H1 (cell line): Measurements from ENCODE around the gene POLR3A. TPM values are rescaled to one million over a fixed set of nuclear protein-coding genes. Genes with fewer than 3 reads are reported as not detected.

Experiments used
- CTCF ChIA-PET: fragments of 300-600 bp; sonication (Branson Sonifier 250); formaldehyde crosslinking; loops from one replicate; lab custom pipeline; 2021; ENCODE audit not compliant: partially characterized antibody; lab: Charles Lee
- POLR2A ChIA-PET: fragments of 300-600 bp; sonication (Branson Sonifier 250); formaldehyde crosslinking; loops from one replicate; lab custom pipeline; 2021; ENCODE audit warnings: inconsistent platforms; ENCODE audit not compliant: partially characterized antibody; lab: Charles Lee
- DNase-seq, 2 experiments: peaks; one replicate each; pipeline versions ENCODE4 v3.0.0 to v3.0.0-alpha.2; 2010 to 2022; ENCODE audit warnings: low spot score in 2 of 2, low read depth in 1 of 2, mixed read lengths in 1 of 2
- FAIRE-seq: peaks from 2 replicates; lab custom pipeline; 2011; peaks lifted over from hg19 to GRCh38; lab: Jason Lieb, UNC
- H2AFZ ChIP-seq: 2 replicates; pipeline ENCODE4 v1.8.1; 2012; ENCODE audit warnings: low read length, inconsistent platforms
- H2AK5ac ChIP-seq: 2 replicates; pipeline ENCODE4 v1.6.1; 2013; ENCODE audit warnings: low read depth, low read length
- H2BK120ac ChIP-seq: replicated peaks from 2 replicates; pipeline ENCODE3; 2013; ENCODE audit warnings: low read depth, low read length, inconsistent platforms
- H2BK12ac ChIP-seq: 2 replicates; pipeline ENCODE4 v1.6.1; 2013; ENCODE audit warnings: low read depth, low read length
- H2BK15ac ChIP-seq: 2 replicates; pipeline ENCODE4 v1.6.1; 2013; ENCODE audit warnings: low read length
- H2BK20ac ChIP-seq: 2 replicates; pipeline ENCODE4 v1.6.1; 2013; ENCODE audit warnings: low read length
- H2BK5ac ChIP-seq: 2 replicates; pipeline ENCODE4 v1.6.1; 2013; ENCODE audit warnings: low read depth, low read length
- H3K14ac ChIP-seq: 2 replicates; pipeline ENCODE4 v1.6.1; 2013; ENCODE audit warnings: inconsistent platforms; ENCODE audit not compliant: insufficient read length
- H3K18ac ChIP-seq: 2 replicates; pipeline ENCODE4 v1.6.1; 2013; ENCODE audit warnings: low read length; ENCODE audit errors: extremely low read depth
- H3K23ac ChIP-seq: 2 replicates; pipeline ENCODE4 v1.6.1; 2013; ENCODE audit warnings: inconsistent platforms; ENCODE audit not compliant: insufficient read length
- H3K23me2 ChIP-seq: 2 replicates; pipeline ENCODE4 v1.6.1; 2013; ENCODE audit warnings: low read depth, low read length
- H3K27ac ChIP-seq: 2 replicates; pipeline ENCODE4 v1.6.1; 2011; ENCODE audit warnings: low read depth, low read length, inconsistent platforms
- H3K27me3 ChIP-seq, 4 experiments: replicated peaks in 1 of 4; 1 replicate in 1 of 4; 2 replicates in 3 of 4; pipeline versions ENCODE4 v1.6.1 to v1.8.1; 2011 to 2013; ENCODE audit warnings: low read length in 3 of 4, mild to moderate bottlenecking in 3 of 4, inconsistent platforms in 2 of 4, mixed read lengths in 2 of 4, moderate library complexity in 1 of 4; ENCODE audit not compliant: control insufficient read depth in 3 of 4, insufficient read depth in 3 of 4; ENCODE audit errors: extremely low read depth in 1 of 4
- H3K36me3 ChIP-seq, 4 experiments: 2 replicates each; pipeline versions ENCODE4 v1.6.1 to v1.8.1; 2011 to 2013; ENCODE audit warnings: mild to moderate bottlenecking in 4 of 4, low read length in 3 of 4, moderate library complexity in 2 of 4, control low read depth in 1 of 4, inconsistent platforms in 1 of 4; ENCODE audit not compliant: insufficient read depth in 4 of 4, control insufficient read depth in 2 of 4
- H3K4ac ChIP-seq: replicated peaks from 2 replicates; pipeline ENCODE3; 2013; ENCODE audit warnings: low read length, low read depth, mixed read lengths, inconsistent platforms; ENCODE audit not compliant: insufficient read length
- H3K4me1 ChIP-seq, 4 experiments: replicated peaks in 1 of 4; 1 replicate in 1 of 4; 2 replicates in 3 of 4; pipeline versions ENCODE4 v1.6.1 to v1.8.1; 2011 to 2013; ENCODE audit warnings: low read length in 3 of 4, inconsistent platforms in 2 of 4, mixed read lengths in 1 of 4; ENCODE audit not compliant: insufficient read depth in 4 of 4, control insufficient read depth in 3 of 4
- H3K4me2 ChIP-seq, 2 experiments: 2 replicates each; pipeline versions ENCODE4 v1.6.1 to v1.8.1; 2011 to 2013; ENCODE audit warnings: low read depth in 2 of 2, low read length in 2 of 2, control low read depth in 1 of 2, inconsistent platforms in 1 of 2, mild to moderate bottlenecking in 1 of 2; ENCODE audit not compliant: insufficient read depth in 1 of 2
- H3K4me3 ChIP-seq, 4 experiments: fragments of 200-600, 300-600 bp in 1 of 4; sonication (generic), shearing (Covaris generic), sonication (Bioruptor Twin) in 1 of 4; 2 replicates each; pipeline versions ENCODE4 v1.5.1 to v1.8.1; 2011 to 2016; ENCODE audit warnings: low read length in 4 of 4, low read depth in 3 of 4, control low read depth in 2 of 4, inconsistent platforms in 2 of 4, mild to moderate bottlenecking in 2 of 4, mixed read lengths in 1 of 4, moderate library complexity in 1 of 4; ENCODE audit not compliant: insufficient read depth in 2 of 4; ENCODE audit errors: extremely low read depth in 1 of 4
- H3K56ac ChIP-seq: replicated peaks from 2 replicates; pipeline ENCODE3; 2013; ENCODE audit warnings: low read depth, mild to moderate bottlenecking, mixed read lengths, low read length, inconsistent platforms; ENCODE audit not compliant: insufficient read length
- H3K79me1 ChIP-seq: 2 replicates; pipeline ENCODE4 v1.6.1; 2013; ENCODE audit warnings: low read depth, low read length, control low read depth
- H3K79me2 ChIP-seq, 2 experiments: 2 replicates each; pipeline versions ENCODE4 v1.6.1 to v1.8.1; 2012 to 2013; ENCODE audit warnings: low read length in 2 of 2, mild to moderate bottlenecking in 2 of 2, inconsistent platforms in 1 of 2; ENCODE audit not compliant: insufficient read depth in 2 of 2, control insufficient read depth in 1 of 2
- H3K9ac ChIP-seq, 4 experiments: replicated peaks in 1 of 4; 1 replicate in 1 of 4; 2 replicates in 3 of 4; pipeline versions ENCODE4 v1.6.1 to v1.8.1; 2011 to 2013; ENCODE audit warnings: low read depth in 3 of 4, low read length in 3 of 4, control low read depth in 2 of 4, mild to moderate bottlenecking in 2 of 4, moderate library complexity in 2 of 4, inconsistent platforms in 1 of 4; ENCODE audit errors: extremely low read depth in 1 of 4
- H3K9me3 ChIP-seq, 2 experiments: 2 replicates each; pipeline versions ENCODE4 v1.6.1 to v1.8.1; 2012 to 2013; ENCODE audit warnings: mild to moderate bottlenecking in 2 of 2, moderate library complexity in 2 of 2, control low read depth in 1 of 2, inconsistent platforms in 1 of 2, low read depth in 1 of 2, low read length in 1 of 2, mixed read lengths in 1 of 2; ENCODE audit not compliant: insufficient read depth in 2 of 2
- H4K20me1 ChIP-seq, 2 experiments: replicated peaks in 1 of 2; 2 replicates each; pipeline versions ENCODE3 to v1.8.1; 2011 to 2013; ENCODE audit warnings: inconsistent platforms in 2 of 2, low read length in 2 of 2, mild to moderate bottlenecking in 1 of 2; ENCODE audit not compliant: insufficient read depth in 2 of 2, control insufficient read depth in 1 of 2
- H4K5ac ChIP-seq: 2 replicates; pipeline ENCODE4 v1.6.1; 2013; ENCODE audit warnings: low read length, low read depth, mixed read lengths, inconsistent platforms; ENCODE audit not compliant: insufficient read length
- H4K8ac ChIP-seq: 2 replicates; pipeline ENCODE4 v1.8.0; 2013; ENCODE audit warnings: mild to moderate bottlenecking, moderate library complexity, low read length, inconsistent platforms; ENCODE audit not compliant: insufficient read depth; ENCODE audit errors: extremely low read depth
- H4K91ac ChIP-seq: replicated peaks from 2 replicates; pipeline ENCODE3; 2013; ENCODE audit warnings: low read length, mixed read lengths, inconsistent platforms; ENCODE audit not compliant: insufficient read length
- ATF3 ChIP-seq: IDR thresholded peaks from 2 replicates; pipeline ENCODE4 v1.6.1; 2011; ENCODE audit warnings: low read depth, mild to moderate bottlenecking, low read length; ENCODE audit not compliant: insufficient read depth
- CTBP2 ChIP-seq: IDR thresholded peaks from 2 replicates; pipeline ENCODE4 v1.7.0; 2011; ENCODE audit warnings: borderline replicate concordance, mild to moderate bottlenecking, moderate library complexity, mixed read lengths, low read length; ENCODE audit not compliant: insufficient read depth, insufficient read length
- E2F6 ChIP-seq: IDR thresholded peaks from 2 replicates; pipeline ENCODE4 v1.6.1; 2012; ENCODE audit warnings: inconsistent platforms
- GABPA ChIP-seq: IDR thresholded peaks from 2 replicates; pipeline ENCODE4 v1.6.1; 2011; ENCODE audit warnings: mild to moderate bottlenecking, low read length, moderate library complexity, borderline replicate concordance; ENCODE audit not compliant: insufficient read depth
- GTF2F1 ChIP-seq: IDR thresholded peaks from 2 replicates; pipeline ENCODE4 v1.6.1; 2012; ENCODE audit warnings: low read depth, low read length, improper control_type of control experiment, borderline replicate concordance
- JUN ChIP-seq: IDR thresholded peaks from 2 replicates; pipeline ENCODE4 v1.6.1; 2011; ENCODE audit warnings: low read depth, mild to moderate bottlenecking, improper control_type of control experiment, low read length
- WGBS, 2 experiments: shearing (Covaris generic) in 1 of 2; methylation state at CpG; one replicate each; pipeline versions ENCODE4 v1.1.6 to v1.1.7; 2013 to 2015; ENCODE audit warnings: low lambda C conversion rate in 2 of 2, mixed read lengths in 2 of 2, inconsistent platforms in 1 of 2, low coverage in 1 of 2, missing lambda C conversion rate in 1 of 2; ENCODE audit not compliant: insufficient replicate concordance in 2 of 2, insufficient coverage in 1 of 2, insufficient read length in 1 of 2; ENCODE audit errors: extremely low coverage in 1 of 2, missing lambda C conversion rate in 1 of 2; 5-methylcytosine and 5-hydroxymethylcytosine counted together
- polyA plus RNA-seq, 7 experiments: library from polyadenylated mRNA; depleted of rRNA in 3 of 7; stranded (reverse) in 5 of 7; unstranded in 2 of 7; fragments of >200 nt in 5 of 7; fragments of 200-250 nt in 2 of 7; gene quantifications; 1 replicate in 5 of 7; 2 replicates in 1 of 7; 4 replicates in 1 of 7; pipeline versions ENCODE4 v1.2.1 to v1.2.3, GENCODE V29; 2011 to 2013; ENCODE audit warnings: missing spikeins in 2 of 7, mixed read lengths in 2 of 7
- total RNA-seq: library from RNA; stranded (reverse); fragmentation: NEBNext Ultra II Directional; extraction: Animal tissue kit (Norgen Biotek cat#: 25700); gene quantifications from 2 replicates; pipeline ENCODE4 v1.2.1, GENCODE V29; 2021

The POLR3A gene
- total and polyA plus RNA-seq, 2 of the 8 experiments (the other 6 are each of a cell fraction or from before 2014, with no cell fraction given) = 11.3 to 38.6 TPM

- WGBS, 2 experiments = 100% methylated on average over 1 of the region's 1 CpG; no CpG with 5 or more reads in 1 of the 2 experiments
- Histone ChIP-seq H3K9me3 (peaks cover 5 to 7% of the 10 kb centered on the region in 2 experiments; a peak in 2 of 4 replicates), H4K20me1 (no peaks in the 10 kb centered on the region), H3K56ac (no peak overlapping the region), H3K4ac (no peak overlapping the region), H3K18ac (no peak overlapping the region), H3K79me1 (no peaks in the 10 kb centered on the region), H3K4me3 (no peak overlapping the region), H3K23me2 (no peaks in the 10 kb centered on the region), H2BK5ac (no peak overlapping the region), H2BK12ac (no peak overlapping the region), H2BK20ac (no peak overlapping the region), H3K4me1 (no peaks in the 10 kb centered on the region), H2BK120ac (no peak overlapping the region), H2AFZ (no peak overlapping the region), H3K27ac (no peak overlapping the region), H3K14ac (no peak overlapping the region), H4K8ac (no peak overlapping the region), H3K9ac (no peak overlapping the region), H3K4me2 (no peak overlapping the region), H3K27me3 (no peaks in the 10 kb centered on the region), H2BK15ac (no peak overlapping the region), H4K91ac (no peak overlapping the region), H4K5ac (no peak overlapping the region), H3K23ac (no peak overlapping the region), H2AK5ac (no peak overlapping the region), H3K36me3 (peaks cover 0 to 2% (median 0%) of the 10 kb centered on the region in 4 experiments; a peak in 1 of 8 replicates), H3K79me2 (no peaks in the 10 kb centered on the region)
- no peak for FAIRE-seq
- POLR2A ChIA-PET = interaction anchor here (1.2 to 2.6 kb wide), 4 partner anchors 9 to 28 kb away, joined by 3 to 8 read pairs (median 5); partner anchors contain the start of gene DLG5
- DNase-seq = no peak
- CTCF ChIA-PET = interaction anchor here (0.8 to 3.7 kb wide), 6 partner anchors 9 to 104 kb away, joined by 3 to 10 read pairs (median 4); no protein-coding TSS in a partner anchor
- no peak for TF ChIP-seq ATF3
- TF ChIP-seq JUN = no peak
- TF ChIP-seq E2F6 = no peak
- TF ChIP-seq GABPA = no peak
- no peak for TF ChIP-seq GTF2F1
- TF ChIP-seq CTBP2 = no peak
These were observed 74.2 kb downstream of the POLR3A start for GRCh38 chr10:77955136-77955535.
